NCI-H1105 treated with DMSO at 0.1 percent for 48 hours (cell line): ENCODE measurements around the gene SLC7A6OS.
"Not testable (repeated sequence)": the region's sequence is repeated elsewhere in the genome, so short reads cannot be mapped to it uniquely, and the experiment has no call there.

Source experiments
- DNase-seq: peaks from one replicate; lab custom pipeline; 2025; lab: John Stamatoyannopoulos, UW

The SLC7A6OS gene

DNA sequence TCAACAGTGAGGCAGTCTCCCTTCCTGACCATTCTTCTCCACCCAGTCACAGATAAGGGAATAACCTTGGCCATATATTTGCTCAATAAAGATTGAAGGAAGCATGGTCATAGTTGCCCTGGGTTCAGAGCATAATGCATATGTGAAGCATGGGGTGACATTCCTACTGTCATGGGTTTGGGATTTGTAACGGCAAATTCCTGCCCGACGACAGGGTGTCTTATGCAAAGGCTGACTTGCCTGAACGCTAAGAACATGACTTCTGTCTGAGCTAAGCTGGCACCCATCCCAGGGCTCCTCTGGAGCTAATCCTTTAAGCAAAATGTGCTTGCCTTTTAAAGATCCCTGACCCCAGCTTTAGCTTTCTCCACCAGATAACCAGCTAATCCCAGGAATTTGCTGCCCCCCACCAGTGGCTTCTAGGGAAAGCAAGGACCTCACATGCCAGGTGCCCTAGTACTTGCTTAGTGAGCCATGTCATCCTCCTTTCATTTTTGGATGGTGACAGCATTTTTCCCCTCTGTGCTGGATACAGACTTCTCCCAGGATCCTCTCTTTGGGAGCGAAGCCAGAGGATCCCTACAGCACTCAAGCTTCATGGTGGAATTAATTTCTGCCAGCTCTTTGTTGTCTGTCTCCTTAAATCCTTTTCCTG, 11.7 kb downstream of the SLC7A6OS start:
- peak; percentile 67 for DNase-seq

DNA sequence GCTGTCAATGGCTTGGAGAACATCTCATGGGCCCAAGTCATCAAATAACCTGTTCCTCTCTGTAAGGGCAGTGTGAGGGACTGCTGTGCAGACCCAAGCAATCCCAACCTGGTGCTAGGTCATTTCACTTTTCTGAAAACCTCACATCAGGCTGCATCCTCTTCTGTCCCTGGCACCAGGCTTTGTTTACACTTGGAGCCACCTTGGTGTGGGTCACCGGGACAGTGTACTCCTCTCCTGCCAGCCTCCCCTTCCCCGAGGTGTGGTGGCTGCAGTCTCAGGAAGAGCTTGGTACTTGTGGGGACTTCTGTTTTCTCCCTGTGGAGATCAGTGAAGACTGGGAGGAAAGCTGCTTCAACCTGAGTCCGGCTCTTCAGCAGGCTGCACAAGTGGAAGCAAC, 12.4 kb downstream of the SLC7A6OS start:
- DNase-seq, result no peak

DNA sequence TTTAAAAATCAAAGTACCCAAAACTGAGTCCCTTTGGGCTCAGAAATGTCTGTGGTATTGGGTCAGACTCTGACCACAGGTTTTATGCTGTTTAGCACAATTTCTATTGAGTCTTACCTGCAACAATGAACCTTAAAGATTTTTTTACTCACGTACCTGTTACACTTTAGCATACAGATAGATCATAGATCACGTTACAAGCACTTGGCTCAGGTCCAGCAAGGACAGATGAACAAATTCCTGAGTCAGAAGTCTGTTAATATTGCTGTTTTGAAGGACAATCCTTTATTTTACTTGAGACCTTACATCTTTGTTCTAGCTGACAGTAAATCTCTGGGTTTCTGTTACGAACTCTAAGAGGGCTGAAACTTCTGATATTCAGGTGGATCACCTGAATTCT, 12.8 kb downstream of the SLC7A6OS start:
- DNase-seq, result no peak

DNA sequence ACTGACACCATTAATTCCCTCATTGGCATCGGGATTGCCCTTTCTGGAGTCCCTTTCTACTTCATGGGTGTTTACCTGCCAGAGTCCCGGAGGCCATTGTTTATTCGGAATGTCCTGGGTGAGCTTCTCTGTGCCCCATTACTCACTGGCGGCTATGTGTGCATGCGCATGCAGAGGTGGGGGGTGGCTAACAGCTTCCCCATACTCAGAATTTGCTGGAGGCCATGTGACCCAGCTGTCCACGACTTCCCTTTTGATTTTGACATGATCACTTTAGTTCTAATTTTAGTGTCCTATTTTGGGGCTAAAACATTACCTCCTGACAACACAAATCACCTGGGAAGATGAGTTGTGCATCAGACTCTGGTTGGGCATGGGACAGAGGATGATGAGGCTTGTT, 14.1 kb downstream of the SLC7A6OS start:
- DNase-seq, result no peak

DNA sequence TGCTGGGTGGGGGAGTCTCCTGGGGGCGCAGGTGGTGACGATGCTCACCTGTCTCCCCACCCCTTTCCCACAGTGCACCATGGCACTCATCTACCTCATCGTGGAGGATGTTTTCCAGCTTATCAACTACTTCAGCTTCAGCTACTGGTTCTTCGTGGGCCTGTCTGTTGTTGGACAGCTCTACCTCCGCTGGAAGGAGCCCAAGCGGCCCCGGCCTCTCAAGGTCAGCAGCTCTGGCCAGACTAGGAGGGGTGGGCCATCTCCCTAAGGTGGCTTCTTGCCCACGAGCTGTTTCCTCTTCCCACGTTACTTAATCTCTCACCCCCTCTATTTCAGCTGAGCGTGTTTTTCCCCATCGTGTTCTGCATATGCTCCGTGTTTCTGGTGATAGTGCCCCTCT, 14.5 kb downstream of the SLC7A6OS start:
- DNase-seq, result no peak

DNA sequence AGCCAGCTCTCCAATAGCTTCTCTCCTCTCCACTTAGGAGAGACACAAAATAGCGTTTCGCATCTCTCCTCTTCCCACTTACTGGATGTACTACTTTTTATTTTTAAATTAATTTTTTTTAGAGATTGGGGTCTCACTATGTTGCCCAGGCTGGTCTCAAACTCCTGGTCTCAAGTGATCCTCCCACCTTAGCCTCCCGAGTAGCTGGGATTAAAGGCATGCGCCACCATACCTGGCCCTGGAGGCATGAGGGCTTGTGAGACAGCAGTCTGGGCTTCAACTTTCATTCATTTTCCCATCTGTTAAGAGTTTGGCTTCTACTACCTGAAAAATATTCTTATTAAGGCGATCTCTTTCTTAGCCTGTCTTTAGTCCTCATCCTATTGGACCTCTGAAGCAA, 18.3 kb downstream of the SLC7A6OS start:
- no peak for DNase-seq

DNA sequence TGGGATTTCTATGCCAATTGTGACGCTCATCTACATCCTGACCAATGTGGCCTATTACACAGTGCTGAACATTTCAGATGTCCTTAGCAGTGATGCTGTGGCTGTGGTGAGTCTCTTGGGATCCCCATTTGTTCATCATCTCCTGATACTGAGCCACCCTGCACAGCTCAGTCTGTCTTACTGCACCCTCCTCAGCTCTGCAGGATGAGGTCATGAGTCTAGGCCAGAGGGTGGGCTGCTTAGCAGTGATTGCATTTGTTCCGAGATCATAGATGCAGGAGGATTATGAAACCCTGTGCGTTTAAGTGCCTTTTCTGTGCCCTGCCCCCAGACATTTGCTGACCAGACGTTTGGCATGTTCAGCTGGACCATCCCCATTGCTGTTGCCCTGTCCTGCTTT, 19.5 kb downstream of the SLC7A6OS start:
- DNase-seq, result no peak

DNA sequence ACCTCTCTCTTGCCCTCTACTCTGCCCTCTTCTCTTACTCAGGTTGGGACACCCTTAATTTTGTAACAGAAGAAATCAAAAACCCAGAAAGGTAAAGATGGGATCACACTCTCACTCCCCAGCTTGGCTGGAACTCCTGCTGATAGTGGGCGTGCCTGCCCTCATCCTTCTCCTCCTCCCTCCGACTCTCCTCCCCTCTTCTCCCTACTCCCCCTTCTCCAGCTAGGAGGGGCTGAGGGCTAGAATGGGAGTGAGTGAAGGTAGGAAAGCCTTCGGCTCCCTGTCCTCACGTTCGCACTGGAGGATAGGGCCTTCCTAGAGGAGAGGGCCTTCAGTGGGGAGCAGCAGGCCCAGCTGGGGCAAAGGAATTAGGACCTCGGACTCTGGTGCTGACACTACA, 20.3 kb downstream of the SLC7A6OS start:
- no peak for DNase-seq

DNA sequence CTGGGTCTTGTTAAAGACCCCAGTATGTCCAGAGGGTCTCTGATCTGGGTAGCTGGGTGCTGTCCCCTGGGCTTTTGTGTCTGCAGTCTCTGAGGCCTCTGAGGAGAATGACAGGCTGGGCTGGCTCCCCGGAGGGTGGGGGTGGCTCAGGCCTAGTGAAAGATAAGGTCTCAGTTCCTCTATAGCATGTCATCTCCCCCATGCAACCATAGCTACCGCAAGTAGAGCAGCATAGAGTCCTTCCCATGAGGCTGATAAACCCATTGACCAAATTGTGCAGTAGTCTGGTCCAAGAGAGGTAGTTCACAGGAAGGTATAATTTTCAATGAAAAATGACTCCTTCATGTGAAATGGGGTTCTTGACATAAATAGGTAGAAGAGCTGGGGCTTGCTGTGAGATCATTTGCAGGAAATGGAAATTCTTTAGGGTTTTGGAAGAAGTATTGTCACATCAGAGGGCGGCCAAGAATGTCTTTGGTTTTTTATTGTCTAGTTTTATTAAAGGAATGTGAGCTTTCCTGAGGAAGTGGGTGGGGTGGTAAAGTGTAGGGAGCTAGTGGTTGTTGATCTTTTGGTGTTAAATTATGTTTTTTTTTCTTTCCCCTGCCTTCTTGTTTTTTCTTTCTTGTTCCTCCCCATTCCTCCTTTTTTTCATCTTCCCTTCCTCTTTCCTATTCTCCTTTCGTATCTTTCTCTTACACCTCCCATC, 21.0 kb downstream of the SLC7A6OS start:
- no peak for DNase-seq

DNA sequence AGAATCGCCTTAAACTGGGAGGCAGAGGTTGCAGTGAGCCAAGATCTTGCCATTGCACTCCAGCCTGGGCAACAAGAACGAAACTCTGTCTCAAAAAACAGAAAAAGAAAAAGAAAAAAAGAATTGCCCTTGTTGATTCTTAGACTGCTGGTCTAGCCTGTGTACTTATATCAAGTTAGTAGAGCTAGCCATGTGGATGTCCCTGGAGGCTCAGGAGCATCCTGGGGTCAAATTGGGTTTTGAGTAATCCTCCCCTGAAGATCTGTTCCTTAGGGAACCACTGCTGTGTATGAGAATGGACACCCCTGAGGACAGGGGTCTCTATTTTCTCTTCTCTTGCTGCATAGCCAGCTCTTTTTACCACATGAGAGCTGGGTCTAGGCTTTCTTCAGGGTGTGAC, 21.5 kb downstream of the SLC7A6OS start:
- no peak for DNase-seq

DNA sequence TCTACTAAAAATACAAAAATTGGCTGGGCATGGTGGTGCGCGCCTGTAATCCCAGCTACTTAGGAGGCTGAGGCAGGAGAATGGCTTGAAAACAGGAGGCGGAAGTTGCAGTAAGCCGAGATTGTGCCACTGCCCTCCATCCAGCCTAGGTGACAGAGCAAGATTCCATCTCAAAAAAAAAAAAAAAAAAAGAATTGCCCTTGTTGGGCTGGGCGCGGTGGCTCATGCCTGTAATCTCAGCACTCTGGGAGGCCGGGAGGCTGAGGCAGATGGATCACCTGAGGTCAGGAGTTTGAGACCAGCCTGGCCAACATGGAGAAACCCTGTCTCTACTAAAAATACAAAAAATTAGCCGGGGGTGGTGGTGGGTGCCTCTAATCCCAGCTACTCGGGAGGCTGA, 21.9 kb downstream of the SLC7A6OS start:
- not testable (repeated sequence) for DNase-seq

DNA sequence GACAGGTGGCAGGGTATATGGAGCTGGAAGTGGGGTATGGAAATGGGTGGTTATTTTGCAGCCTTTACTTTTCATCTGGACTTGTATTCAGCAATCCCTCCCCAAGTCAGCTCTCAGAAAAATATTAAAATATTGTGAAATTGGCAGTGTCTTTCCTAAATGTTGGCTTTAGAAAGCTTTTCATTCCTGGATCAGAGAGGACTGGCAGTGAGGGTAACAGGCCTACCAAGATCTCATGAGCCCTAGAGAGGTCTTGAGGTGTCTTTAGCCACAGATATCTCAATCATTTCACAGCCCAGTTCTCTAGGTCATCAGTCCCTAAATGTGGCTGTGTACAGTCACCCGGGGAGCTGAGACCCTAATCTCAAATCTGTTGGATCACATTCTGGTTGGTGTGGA, 22.5 kb downstream of the SLC7A6OS start:
- no peak for DNase-seq

DNA sequence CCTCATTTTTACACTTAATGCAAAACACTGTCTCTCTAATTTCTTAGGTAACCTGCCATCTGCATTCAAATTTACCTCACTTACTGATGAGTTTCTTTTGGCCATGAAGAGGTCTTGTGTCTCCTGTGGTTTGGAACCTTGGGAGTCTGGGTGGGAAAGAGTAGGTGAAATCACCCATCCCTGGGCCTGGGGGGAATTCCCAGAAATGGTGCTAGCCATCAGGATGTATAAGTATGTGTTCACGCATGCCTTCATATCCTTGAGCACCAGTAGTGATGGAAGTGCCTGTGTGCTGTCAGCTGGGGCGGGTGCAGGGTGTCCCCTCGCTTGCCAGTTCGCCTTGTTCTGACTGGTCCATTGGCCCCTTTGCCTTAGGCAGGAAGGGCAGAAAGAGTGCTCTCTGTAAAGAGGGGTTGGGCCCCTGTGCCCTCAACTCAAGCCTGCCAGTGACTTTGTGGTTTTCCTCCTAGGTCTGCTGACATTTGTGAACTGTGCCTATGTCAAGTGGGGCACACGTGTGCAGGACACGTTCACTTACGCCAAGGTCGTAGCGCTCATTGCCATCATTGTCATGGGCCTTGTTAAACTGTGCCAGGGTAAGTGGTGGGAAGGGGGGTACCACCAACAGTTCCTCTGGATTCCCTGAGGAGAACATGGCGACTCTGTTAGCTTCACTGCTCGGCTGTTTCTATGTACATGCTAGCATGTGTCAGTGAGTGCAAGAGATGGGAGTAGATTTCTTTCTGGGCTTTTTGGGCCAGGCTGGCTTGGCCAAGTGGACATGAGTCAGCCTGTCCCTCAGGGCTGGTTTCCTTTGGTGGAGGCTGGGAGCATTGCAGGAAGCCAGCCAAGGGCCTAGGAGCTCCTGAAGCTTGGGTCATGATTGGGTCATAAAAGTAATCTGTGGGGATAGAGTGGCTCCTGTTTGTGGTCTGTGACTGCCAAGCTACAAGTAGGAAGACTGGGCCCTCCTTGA, 23.2 kb downstream of the SLC7A6OS start:
- DNase-seq, result no peak

DNA sequence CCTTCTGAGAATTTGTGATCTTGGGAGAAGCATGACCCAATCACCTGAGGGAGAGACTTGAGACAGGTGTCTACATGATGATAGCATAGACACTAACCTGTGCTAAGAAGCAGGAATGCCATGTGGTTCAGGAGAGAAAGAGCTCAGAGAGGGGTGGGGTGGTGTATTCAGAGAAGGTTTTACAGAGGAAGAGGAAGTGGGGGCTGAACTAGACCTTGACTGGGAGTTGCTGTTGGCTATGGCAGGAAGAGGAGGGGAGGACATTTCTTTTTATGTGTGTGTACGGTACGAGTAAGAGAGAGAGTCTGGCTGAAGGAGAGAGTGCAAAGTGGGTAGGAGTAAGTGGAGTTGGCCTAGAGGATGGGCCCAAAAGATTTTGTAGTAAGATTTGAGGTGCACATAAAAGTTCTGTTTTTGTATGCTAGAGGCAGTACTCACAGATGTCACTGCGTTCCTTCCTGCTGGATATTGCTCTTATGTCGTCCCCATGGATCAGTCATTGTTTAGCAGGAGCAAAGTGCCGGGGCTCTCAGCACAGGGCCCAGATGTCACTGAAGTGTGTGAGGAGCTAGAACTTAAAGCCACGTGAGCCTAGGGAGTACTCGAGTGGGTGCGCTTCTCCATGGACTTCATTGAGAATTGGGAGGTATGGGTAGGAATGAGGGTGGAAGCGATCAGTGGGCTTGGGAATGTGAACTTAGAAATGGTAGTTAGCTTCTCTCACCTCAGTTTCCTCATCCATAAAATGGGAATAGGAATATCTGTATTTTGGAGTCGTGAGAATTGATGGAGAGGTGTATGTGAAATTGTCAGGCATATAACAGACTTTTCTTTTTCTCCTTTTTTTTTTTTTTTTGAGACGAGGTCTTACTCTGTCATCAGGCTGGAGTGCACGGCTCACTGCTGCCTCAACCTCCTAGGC, 24.3 kb downstream of the SLC7A6OS start:
- DNase-seq, result no peak

DNA sequence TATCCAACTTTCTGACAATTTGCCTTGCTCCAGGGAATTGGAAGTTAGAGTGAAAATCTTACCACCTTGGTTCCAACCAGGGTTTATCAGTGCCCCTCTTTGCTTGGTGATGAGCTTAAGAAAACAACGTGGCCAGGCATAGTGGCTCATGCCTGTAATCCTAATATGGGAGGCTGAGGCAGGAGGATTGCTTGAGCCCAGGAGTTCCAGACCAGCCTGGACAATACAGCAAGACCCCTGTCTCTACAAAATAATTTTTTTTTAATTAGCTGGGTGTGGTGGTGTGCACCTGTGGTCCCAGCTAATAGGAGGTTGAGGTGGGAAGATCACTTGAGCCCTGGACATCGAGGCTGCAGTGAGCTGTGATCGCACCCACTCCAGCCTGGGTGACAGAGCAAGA, 25.1 kb downstream of the SLC7A6OS start:
- no peak for DNase-seq

DNA sequence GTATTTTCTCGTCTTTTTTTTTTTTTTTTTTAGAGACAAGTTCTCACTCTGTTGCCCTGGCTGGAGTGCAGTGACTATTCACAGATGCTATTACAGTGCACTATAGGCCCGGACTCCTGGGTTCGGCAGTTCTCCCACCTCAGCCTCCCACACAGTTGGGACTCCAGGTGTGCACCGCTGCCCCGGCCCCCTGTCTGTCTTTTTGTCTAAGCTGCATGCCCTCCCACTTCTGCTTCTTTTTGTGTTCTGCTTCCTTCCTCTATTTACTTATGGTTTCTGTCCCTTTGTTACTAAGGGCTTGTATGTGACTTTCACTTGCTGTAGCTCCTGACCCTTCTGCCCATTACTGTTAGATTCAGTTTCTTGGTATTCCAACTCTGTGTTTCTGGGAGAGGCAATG, 25.9 kb downstream of the SLC7A6OS start:
- DNase-seq, result no peak

DNA sequence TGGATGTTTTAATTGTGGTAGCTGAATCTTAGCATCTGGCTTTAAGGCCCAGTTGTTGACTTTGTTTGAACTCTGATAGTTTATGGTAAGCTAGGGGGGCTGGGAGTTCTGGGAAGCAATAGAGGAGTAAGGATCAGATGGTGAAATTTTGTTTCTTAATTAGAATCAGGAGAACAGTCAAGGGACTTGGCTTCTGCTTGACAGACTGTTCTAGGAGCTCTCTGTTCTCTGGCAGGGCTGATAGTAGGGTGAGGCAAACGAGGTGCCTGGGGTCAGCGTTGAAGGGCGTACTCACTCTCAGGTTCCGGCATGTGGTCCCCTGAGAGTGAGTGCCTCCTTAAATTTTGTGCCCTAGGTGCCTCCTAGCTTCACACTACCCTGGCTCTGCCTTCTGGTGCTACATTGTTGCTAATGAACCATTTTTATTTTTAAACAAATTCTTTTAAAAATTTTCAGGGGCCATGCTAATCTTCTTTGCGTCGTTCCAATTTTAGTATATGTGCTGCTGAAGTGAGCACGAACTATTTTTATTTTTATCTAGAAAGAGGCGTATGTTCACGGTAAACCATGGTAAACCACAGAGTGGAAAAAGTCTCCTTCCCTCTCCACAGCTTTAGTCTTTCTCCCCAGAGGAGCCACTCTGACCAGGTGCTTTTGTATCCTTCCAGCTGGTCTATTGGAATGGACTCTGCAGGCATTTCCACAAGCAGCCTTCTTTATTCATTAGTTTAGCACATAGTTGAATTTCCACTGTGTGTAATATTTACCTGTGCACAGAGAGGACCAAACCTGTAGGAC, 26.7 kb downstream of the SLC7A6OS start:
- no peak for DNase-seq

DNA sequence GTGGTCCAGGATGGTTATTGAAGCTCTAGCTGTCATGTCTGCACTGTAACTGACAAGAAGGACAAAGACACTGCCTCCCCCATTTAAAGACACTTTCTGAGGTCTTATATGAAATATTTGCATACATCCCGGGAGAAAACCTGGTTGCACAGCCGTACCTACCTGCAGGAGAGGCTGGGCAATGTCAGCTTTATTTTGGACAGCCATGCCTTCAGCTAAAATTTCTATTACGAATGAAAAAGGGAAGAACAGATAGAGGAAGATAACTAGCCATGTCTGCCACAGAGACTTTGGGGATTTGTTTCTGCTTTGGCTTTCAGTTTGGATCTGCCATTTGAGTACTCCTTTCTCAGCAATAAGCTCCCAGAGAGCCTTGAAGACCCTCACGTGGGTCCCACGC, 27.4 kb downstream of the SLC7A6OS start:
- DNase-seq, result no peak

DNA sequence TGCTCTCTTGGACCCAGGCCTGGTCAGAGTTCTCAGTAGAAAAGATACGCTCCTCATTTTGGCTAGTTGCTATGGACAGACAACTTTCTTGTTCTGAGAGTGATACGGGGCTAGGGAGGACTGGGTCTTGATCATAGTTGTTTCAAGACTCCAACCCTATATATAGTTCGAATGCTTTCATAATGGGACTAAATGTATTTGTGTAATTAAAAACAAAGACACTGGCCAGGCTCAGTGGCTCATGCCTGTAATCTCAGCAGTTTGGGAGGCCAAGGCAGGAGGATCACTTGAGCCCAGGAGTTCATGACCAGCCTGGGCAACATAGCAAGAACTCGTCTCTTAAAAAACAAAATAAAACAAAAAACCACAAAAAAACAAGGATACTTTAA, 28.7 kb downstream of the SLC7A6OS start:
- no peak for DNase-seq

DNA sequence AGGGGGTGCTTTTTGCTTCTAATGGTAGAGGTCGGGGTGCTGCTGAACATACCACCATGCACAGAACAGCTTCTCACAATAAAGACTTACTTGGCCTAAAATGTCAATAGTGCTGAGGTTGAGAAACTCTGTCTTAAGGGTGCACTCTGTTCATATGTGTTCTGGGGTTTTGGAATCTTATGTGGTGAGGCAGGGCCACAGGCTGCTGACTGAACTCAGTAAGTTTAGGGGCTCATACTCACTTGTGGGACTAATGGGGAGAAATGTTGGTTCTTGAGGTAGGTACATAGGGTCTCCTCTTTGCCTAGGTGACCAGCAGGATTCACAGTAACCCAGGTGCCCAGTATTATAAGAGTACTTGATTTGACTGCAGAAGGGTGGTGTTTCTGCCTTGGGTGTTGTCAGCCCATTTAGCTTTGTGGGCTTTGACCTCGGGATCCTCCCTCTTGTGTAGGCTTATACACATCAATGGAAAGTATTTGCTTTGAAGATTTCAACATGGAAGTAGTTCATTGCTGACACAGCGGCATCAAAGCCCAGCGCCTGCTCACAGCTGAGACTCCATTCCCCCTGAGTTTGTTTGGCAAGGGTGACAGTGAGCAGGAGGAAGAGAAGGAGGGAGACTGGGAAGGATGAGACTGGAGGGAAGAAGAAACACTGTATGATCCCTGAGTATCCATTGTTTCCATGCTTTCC, 29.2 kb downstream of the SLC7A6OS start:
- no peak for DNase-seq
